MM.1S (cell line): ENCODE data around the gene PPP2R1B.

ENCODE experiments used
- EZH2 ChIP-seq: fragments of 300-600 bp; sonication (generic); optimal IDR thresholded peaks from 2 replicates; pipeline ENCODE3; 2017; ENCODE audit warnings: low read depth, mild to moderate bottlenecking, antibody characterized with exemption, low read length, mixed read lengths
- TF ChIP-seq, protein P1 (sequence below): fragments of 300-600 bp; sonication (generic); IDR thresholded peaks from 2 replicates; pipeline ENCODE4 v1.5.1; 2016; ENCODE audit warnings: antibody characterized with exemption, low read length, mixed read lengths

DNA sequence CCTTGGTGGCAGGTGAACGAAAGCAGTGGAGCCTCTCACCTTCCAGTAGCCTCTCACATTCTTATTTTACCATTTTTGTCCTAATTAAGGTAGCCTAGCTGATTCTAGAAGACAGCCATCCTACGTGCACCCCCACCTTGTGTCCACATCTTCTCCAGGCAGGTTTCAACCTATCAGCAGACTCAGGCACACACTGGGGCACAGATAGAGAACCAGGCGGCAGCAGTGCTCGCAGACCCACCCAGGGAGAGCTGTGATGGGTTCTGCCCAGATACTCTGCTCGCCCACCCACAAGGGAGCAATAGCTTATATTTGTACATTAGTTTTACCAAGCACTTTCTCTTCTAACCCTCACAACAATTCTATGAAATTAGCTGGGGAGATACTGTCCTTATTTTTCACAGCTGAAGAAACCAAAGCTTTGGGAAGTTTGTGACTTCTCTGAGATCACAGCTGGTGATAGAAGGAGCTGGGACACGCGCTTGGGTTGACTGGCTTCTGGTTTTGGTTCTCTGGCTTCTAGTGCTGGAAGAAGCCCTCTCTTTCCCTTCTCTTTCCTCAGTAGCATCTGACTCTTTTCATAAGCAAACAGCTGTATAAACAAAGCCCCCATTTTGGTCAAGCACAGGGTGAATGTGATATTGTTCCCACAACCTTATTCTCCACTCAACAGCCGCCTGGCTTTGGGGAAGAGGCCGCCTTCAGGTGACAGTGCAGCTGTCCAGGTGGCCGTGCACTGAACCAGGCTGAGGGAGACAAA lies 36.9 kb downstream of the PPP2R1B start:
- TF ChIP-seq EZH2: no peak
- TF ChIP-seq, protein P1, sequence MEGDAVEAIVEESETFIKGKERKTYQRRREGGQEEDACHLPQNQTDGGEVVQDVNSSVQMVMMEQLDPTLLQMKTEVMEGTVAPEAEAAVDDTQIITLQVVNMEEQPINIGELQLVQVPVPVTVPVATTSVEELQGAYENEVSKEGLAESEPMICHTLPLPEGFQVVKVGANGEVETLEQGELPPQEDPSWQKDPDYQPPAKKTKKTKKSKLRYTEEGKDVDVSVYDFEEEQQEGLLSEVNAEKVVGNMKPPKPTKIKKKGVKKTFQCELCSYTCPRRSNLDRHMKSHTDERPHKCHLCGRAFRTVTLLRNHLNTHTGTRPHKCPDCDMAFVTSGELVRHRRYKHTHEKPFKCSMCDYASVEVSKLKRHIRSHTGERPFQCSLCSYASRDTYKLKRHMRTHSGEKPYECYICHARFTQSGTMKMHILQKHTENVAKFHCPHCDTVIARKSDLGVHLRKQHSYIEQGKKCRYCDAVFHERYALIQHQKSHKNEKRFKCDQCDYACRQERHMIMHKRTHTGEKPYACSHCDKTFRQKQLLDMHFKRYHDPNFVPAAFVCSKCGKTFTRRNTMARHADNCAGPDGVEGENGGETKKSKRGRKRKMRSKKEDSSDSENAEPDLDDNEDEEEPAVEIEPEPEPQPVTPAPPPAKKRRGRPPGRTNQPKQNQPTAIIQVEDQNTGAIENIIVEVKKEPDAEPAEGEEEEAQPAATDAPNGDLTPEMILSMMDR: no peak
